ENCODE data around the gene LRRC4C. TPM values are rescaled to one million over a fixed set of nuclear protein-coding genes. Genes with fewer than 3 reads are reported as not detected.
A peak's percentile ranks its signal among the peaks of the same experiment; 100 is the strongest.

LRRC4C gene
- total RNA-seq, 2 donors from 2014 or later = 0.84 to 0.95 TPM

DNA sequence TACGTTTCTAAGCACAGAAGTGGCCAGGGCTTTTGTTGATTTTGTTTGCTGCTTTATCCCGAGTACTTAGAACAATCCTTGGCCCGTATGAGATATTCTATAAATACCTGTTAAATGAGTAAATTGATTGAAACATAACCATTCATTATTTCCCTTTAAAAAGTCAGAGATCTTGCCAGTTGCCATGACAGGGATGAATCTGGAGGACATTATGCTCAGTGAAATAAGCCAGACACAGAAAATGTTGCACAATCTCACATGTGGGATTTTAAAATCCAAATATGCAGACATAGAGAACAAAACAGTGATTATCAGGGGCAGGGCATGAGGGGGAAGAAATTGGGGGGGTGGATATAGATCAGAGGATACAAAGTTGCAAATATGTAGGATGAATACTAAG is 1240.1 kb downstream of the LRRC4C start:
- Mint-ChIP-seq H3K27ac (no peak overlapping the region), H3K9me3 (no peaks in the 10 kb centered on the region), H3K4me1 (peaks cover 7% of the 10 kb centered on the region), H3K27me3 (ENCODE audit: insufficient read depth) (no peaks in the 10 kb centered on the region), H3K36me3 (ENCODE audit: low read depth) (no peaks in the 10 kb centered on the region), H3K4me3 (no peak overlapping the region)
- no peaks in the 10 kb centered on the region for H3K27me3 ChIP-seq (ENCODE audit: control insufficient read depth, insufficient read depth, low read length, poor library complexity, severe bottlenecking)
- no peak for DNase-seq
- H3K9ac ChIP-seq (ENCODE audit: extremely low read depth, low read length, poor library complexity, severe bottlenecking) = no peak overlapping the region
- H3K36me3 ChIP-seq (ENCODE audit: control insufficient read depth, insufficient read depth, low read length) = no peaks in the 10 kb centered on the region
- H3K27ac ChIP-seq (ENCODE audit: low read depth, low read length) = no peak overlapping the region
- H3K9me3 ChIP-seq (ENCODE audit: control insufficient read depth, low read length) = no peaks in the 10 kb centered on the region
- no peaks in the 10 kb centered on the region for H3K4me1 ChIP-seq (ENCODE audit: control insufficient read depth, insufficient read depth, low read length)
- TF ChIP-seq, protein P1, sequence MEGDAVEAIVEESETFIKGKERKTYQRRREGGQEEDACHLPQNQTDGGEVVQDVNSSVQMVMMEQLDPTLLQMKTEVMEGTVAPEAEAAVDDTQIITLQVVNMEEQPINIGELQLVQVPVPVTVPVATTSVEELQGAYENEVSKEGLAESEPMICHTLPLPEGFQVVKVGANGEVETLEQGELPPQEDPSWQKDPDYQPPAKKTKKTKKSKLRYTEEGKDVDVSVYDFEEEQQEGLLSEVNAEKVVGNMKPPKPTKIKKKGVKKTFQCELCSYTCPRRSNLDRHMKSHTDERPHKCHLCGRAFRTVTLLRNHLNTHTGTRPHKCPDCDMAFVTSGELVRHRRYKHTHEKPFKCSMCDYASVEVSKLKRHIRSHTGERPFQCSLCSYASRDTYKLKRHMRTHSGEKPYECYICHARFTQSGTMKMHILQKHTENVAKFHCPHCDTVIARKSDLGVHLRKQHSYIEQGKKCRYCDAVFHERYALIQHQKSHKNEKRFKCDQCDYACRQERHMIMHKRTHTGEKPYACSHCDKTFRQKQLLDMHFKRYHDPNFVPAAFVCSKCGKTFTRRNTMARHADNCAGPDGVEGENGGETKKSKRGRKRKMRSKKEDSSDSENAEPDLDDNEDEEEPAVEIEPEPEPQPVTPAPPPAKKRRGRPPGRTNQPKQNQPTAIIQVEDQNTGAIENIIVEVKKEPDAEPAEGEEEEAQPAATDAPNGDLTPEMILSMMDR (conservative IDR thresholded peaks at IDR 0.05) = no peak
- WGBS, 2 experiments (ENCODE audit: insufficient coverage in 1 of 2, insufficient read length in 1 of 2) = 82% methylated on average over 3 of the region's 3 CpGs; no CpG with 5 or more reads in 1 of the 2 experiments
- no peak overlapping the region for H3K4me3 ChIP-seq (ENCODE audit: low read length)

DNA sequence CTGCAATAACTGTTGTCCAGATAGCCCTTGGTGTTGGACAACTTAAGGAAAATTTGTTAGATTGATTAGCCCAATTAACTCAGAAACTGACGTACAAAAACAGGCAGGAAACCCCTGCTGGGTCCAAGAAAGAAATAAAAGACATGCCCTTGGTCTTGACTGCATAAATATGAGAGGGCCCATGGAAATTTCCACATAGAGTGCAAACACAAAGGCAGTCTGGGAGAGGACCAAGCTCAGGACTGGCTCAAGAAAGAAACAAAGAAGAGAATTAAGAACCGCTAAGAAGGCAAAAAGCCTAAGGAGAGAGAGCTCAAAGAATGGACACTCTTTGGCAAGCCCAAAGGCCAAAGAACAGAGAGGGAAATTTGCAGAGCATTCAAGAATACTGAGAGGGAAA is 1243.9 kb downstream of the LRRC4C start:
- WGBS, 2 experiments (ENCODE audit: insufficient coverage in 1 of 2, insufficient read length in 1 of 2) = 72 to 88% methylated on average over 2 of the region's 2 CpGs
- H3K9me3 ChIP-seq (ENCODE audit: control insufficient read depth, low read length) = no peaks in the 10 kb centered on the region
- peaks cover 2% of the 10 kb centered on the region for H3K27me3 Mint-ChIP-seq (ENCODE audit: insufficient read depth)

DNA sequence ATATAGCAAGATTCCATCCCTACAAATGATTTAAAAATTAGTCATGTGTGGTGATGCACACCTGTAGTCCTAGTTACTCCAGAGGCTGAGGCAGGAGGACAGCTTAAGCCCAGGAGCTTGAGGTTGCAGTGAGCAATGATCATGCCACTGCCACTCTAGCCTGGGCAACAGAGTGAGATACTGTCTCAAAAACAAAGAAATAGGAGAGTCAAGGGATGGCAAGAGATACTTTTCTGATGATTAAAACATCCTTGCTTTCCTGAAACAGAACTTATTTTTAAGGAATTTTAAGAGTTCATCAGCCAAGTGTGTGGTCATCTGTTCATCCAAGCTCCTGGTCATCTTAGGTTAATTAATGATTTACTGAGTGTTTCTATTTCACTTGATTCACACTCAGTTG is 1252.0 kb downstream of the LRRC4C start:
- Mint-ChIP-seq H3K27me3 (ENCODE audit: insufficient read depth) (peaks cover 59% of the 10 kb centered on the region), H3K9me3 (no peaks in the 10 kb centered on the region), H3K27ac (no peak overlapping the region), H3K4me3 (no peak overlapping the region), H3K36me3 (ENCODE audit: low read depth) (no peaks in the 10 kb centered on the region), H3K4me1 (peaks cover 22% of the 10 kb centered on the region)
- H3K4me3 ChIP-seq (ENCODE audit: low read length) = no peak overlapping the region
- TF ChIP-seq, protein P1 (conservative IDR thresholded peaks at IDR 0.05) = no peak
- H3K27me3 ChIP-seq (ENCODE audit: control insufficient read depth, insufficient read depth, low read length, poor library complexity, severe bottlenecking) = peaks cover 10% of the 10 kb centered on the region
- no peak overlapping the region for H3K9ac ChIP-seq (ENCODE audit: extremely low read depth, low read length, poor library complexity, severe bottlenecking)
- H3K36me3 ChIP-seq (ENCODE audit: control insufficient read depth, insufficient read depth, low read length) = no peaks in the 10 kb centered on the region
- H3K4me1 ChIP-seq (ENCODE audit: control insufficient read depth, insufficient read depth, low read length) = peaks cover 3% of the 10 kb centered on the region
- no peak for DNase-seq
- no peak overlapping the region for H3K27ac ChIP-seq (ENCODE audit: low read depth, low read length)
- no peaks in the 10 kb centered on the region for H3K9me3 ChIP-seq (ENCODE audit: control insufficient read depth, low read length)

More for the DNA sequence above, 1243.9 kb downstream of the LRRC4C start:
- Mint-ChIP-seq H3K4me1 (peaks cover 3% of the 10 kb centered on the region), H3K9me3 (no peaks in the 10 kb centered on the region), H3K4me3 (no peak overlapping the region), H3K36me3 (ENCODE audit: low read depth) (no peaks in the 10 kb centered on the region), H3K27ac (no peak overlapping the region)
- H3K27me3 ChIP-seq (ENCODE audit: control insufficient read depth, insufficient read depth, low read length, poor library complexity, severe bottlenecking) = no peaks in the 10 kb centered on the region
- TF ChIP-seq, protein P1 (conservative IDR thresholded peaks at IDR 0.05) = no peak
- no peak overlapping the region for H3K4me3 ChIP-seq (ENCODE audit: low read length)
- H3K9ac ChIP-seq (ENCODE audit: extremely low read depth, low read length, poor library complexity, severe bottlenecking) = no peak overlapping the region
- no peaks in the 10 kb centered on the region for H3K36me3 ChIP-seq (ENCODE audit: control insufficient read depth, insufficient read depth, low read length)
- peak overlapping the region; percentile 77 for H3K27ac ChIP-seq (ENCODE audit: low read depth, low read length)
- DNase-seq = no peak
- peaks cover 6% of the 10 kb centered on the region for H3K4me1 ChIP-seq (ENCODE audit: control insufficient read depth, insufficient read depth, low read length)

All from endodermal cell (in vitro differentiated cells).